Hematopoietic multipotent progenitor cell (in vitro differentiated cells): ENCODE results near the gene RHCG. TPM values are rescaled to one million over a fixed set of nuclear protein-coding genes. Genes with fewer than 3 reads are reported as not detected.

Experiments used
- DNase-seq, 3 donors: peaks; one replicate each; pipeline ENCODE4 v3.0.0-alpha.2; 2011 to 2015; ENCODE audit warnings: low read depth in 2 of 3, low spot score in 2 of 3
- total RNA-seq: library from RNA; depleted of rRNA; stranded (reverse); fragments of >200 nt; gene quantifications from one replicate; pipeline ENCODE4 v1.2.3, GENCODE V29; 2012

The RHCG gene
- total RNA-seq, 1 donor: not detected

DNA sequence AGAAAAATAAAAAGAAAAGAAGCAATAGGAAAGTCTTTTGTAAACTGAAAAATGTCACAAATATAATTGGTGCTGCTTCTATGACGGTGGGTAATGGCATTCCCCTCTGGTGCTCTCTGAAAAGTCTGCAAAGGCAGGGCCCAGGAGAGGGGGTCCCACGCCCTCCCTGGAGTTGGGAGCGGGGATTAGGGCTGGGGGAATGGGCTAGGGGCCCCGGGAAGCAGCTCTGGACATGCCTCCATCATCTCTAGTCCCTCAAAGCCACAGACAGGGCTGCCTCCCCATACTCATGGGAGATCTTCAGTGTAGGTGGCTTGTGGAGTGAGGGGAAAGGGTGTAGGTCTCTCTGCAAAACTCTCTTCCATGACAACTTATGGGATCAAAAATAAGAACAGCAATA is 7.8 kb upstream of the RHCG start:
- DNase-seq: no peak

DNA sequence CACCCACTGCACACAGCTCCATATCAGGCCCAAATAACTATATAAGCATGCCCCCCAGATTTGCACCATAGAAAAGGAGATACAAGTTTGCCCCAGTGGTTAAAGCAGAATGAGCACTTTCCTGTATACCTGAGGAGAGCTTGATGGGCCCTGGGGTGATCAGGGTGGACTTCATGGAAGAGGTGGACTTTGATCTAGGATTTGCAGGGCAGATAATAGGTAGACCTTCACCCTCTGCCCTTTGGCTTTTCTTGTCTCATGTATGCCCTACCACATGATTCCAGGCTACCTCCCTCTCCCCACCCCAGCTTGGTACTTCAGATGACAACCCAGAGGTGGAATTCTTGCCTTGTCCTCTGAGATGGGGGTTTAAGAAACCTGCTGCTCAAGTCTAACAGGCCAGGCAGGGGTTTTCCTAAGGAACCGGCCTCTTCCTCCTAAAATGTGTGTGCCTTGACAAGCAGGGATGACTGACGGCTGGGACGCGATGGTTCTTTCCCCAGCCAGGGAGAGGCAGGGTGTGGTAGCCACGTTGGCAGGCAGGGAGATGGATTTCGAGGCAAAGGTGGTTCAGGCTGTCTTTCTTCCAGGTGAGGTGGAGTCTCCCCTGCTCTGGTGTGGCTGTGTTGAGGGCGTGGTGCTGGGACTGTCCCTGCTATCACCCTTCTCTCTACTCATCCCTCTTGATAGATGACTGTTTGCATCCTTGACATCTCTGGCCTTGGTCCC is 6.6 kb upstream of the RHCG start:
- DNase-seq: no peak

DNA sequence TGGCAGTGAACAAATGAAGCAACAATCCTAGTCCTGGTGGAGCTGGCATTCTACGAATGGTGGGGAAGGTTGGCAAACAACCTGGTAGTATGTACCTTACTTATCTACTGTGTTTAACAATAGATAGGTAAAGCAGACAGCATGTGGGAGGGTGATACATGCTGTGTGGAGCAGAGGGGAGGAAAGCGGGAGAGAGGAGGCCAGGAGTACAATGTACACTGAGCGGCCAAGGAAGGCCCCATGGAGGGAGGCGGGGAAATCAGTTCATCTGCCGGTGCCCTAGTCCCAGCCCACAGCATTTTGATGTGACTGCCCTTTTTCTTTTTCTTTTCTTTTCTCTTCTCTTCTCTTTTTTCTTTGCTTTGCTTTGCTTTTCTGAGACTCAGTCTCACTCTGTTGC is 5.3 kb upstream of the RHCG start:
- no peak for DNase-seq

DNA sequence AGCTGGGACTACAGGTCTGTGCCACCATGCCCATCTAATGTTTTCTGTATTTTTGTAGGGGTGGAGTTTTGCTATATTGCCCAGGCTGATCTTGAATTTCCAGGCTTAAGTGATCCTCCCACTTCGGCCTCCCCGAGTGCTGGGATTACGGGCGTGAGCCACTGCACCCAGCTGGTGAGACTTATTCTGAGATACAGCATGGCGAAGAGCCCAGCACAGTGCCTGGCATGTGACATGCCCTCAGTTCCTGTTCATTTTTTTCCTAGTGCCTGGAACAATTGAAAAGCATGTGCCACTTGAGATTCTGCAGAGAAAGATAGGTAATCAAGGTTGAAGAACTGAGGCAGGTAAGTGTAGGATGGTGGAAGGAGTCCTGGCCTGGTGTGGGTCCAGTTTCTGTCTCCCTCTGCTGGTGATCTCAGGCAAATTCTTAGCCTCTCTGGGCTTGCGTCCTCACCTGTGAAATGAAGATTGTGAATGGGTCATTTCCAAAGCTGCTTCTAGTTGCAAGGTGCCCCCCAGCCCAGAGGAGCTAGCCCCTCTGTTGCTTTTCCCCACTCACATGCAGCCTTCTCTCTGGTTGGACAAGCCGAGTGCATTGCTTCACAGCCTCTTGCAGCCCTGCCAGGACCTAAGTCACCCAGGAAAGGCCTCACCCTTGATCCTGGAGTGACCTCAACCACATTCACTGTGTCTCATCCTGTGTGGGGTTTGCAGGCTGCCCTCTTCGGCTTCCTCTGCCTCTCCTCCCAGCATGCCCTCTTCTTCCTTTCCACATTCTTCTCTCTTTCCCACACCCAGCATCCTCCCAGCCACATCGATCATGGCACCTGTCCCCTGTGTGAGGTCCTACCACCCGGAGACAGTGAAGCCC is 4.3 kb upstream of the RHCG start:
- DNase-seq: no peak

DNA sequence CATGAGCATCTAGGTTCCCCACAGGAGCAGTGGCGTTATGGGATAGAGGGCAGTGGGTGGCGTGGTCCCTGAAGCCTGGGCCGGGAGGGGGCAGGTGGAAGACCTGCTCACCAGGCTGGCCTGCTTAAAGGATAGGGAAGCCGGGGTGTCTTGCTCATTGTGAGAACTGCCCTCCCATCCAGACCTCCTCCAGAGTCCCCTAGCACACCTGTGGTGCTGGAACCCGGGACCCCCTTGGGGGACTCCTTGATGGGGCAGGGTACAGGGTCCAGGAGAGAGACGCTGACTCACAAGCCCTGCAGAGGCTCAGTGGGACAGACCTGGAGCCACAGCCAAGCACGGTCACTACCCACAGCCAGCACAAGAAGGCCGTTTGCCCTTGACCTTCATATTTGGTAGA is 2.8 kb upstream of the RHCG start:
- no peak for DNase-seq

DNA sequence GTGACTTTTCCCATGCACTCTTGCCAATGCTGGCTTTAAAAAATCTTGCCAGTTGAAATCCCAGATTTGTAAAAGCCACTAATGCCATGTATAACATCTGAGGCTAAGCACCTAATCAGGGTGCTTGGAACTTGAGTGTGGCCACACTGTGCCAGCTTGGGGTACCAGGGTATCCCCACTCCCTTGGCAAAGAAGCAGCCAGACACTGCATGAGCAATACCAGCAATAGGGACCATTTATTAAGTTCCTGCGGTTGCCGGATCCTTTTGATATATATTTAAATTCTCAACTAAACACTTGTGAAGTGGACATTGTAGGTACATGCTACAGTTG is 2.2 kb upstream of the RHCG start:
- DNase-seq: no peak

DNA sequence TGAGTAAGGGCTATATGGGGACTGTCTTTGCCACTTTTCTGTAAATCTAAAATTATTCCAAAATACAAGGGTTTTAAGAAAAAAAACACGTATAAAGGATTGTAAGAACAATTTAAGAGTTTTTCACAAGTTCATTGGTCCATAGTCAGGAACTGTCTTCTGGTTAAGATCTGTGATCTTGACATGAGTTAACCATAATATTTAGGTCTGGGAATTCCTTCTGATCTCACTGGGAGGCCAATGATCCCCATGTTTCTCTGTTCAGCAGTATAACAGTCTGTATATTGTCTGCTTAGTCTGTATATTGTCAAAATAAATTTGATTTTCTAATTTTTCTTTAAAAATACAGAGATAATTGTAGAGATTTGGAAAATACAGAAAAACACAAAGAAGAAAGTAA is 848 bp upstream of the RHCG start:
- no peak for DNase-seq

DNA sequence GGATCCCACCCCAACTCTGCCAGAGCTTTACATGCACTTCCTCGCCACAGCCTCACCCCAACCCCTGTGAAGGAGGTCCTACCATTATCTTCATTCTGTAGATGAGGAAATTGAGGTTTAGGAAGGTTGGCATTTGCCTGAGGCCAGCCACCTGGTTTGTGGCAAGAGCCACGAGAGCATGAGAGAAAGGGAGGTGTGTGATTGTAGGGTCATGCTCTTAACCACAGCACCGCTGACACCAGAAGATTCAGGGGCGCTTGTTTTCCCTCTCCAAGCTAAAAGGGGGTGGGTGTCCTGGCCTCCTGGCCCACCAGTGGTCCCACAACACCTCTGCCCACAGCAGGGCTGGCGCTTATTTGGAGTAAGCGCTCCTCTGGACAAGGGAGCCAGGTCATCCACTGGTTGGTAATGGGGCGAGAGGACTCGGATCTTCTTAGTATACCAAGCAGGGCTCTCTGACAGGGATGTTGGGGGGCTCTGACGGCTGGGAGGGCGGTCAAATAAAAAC is 691 bp downstream of the RHCG start:
- peak in 1 of 3 donors; percentile 49 for DNase-seq

DNA sequence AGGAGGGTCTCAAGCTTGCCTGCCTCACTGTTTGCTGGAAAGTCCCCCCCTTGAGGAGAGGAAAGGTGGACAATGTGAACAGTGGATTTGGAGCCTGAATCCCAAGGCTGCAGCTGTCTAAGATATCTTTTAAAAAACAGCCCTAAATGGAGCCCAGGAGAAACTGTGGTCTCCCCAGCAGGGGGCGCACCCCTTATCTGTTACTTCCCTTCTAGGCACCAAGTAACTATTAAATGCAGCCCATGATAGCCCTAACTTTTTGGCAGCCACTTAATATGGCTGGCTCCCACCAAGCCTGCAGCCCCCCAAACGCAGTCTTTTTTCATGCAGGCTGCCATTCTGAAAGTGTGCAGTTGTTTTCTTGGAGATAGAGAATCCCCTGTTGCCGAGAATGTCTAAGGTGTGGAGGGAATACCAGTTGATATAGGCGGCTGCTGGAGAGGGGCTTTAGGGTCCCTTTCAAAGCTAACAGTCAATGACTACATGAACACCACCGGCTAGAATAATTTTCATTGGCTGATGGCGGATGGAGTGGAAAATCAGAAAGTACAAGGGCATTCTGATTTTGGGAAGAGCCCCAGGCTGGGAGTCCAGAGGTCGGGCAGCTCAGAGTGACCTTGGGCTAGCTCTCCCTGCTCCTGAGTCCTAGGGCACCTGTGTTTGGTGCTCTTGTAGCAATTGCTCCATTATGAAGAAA is 1.3 kb downstream of the RHCG start:
- DNase-seq: peak in 1 of 3 donors; percentile 31

DNA sequence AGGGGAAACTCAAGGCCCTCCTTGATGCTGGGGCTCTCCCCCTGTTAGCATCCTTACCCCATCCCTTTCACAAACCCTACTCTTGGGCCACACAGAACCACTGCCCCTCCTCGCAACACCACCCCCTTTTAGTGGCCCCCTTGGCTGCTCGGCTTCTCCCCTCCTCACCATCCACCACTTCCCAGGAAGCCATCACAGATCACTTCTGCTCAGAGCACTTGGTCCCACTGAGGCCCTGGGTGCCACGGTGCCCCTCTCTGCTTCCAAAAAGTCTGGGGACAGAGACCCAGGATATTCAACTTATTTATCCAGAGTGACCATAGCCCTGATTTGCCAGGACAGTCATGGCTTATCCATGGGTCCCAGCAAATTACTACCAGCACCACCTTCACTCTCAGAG is 2.4 kb downstream of the RHCG start:
- DNase-seq: no peak

DNA sequence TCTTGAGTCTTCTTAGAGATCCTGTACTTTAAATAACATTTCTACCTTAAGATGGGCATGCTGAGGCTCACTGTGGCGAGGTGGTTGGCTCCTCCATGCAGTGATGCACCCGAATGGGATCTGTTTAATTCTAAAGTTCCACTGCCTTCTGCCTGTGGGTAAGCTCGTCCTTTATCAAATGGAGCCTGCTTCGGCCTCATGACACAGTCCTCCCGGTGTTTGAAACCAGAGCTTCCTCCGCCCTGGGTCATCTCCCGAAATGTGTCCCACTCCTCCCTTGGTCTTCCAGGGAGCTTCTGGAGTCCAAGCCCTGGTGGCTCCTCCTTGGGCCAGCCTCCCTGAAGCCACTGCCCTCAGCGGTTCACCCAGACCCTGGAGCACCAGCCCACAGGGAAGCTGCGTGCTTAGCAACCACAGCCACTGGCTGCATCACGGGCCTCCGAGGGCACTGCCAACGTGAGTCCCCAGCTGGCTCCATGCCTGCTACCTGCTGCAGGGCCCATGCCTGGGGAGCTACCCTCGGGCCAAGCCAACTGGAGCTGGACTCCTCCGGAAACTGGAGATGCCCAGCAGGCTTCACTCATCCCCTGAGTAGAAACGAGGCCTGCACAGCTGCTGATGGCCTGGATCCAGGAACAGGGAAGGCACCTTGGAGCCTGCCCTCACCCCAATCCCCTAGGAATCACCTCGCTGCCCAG is 3.3 kb downstream of the RHCG start:
- no peak for DNase-seq

DNA sequence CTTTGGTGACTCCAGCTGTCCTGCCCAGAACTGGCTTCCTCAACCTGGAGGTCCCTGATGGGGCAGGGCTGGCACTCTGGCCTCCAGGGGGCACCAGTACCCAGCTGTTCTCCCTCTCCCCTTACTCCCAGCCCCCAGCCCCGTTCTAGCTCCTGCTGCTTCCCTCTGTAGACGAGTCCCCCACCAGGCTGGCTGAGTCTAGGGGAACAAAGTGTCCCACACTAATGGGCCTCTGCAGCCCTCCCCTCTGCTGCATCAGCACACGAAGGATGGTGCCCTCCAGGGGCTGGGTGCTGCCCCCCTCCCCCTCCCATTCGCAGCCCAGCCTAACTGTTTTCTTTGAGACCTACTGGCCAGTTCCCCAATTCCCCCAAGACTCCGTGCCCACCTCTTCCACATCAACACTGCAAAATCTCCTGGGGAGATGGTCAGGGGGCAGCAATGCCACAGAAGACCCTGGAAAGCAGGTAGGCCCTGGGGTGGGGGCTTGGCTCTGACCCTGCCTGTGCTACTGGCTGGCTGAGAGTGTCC is 4.2 kb downstream of the RHCG start:
- DNase-seq: peak in 2 of 3 donors; percentile 35

DNA sequence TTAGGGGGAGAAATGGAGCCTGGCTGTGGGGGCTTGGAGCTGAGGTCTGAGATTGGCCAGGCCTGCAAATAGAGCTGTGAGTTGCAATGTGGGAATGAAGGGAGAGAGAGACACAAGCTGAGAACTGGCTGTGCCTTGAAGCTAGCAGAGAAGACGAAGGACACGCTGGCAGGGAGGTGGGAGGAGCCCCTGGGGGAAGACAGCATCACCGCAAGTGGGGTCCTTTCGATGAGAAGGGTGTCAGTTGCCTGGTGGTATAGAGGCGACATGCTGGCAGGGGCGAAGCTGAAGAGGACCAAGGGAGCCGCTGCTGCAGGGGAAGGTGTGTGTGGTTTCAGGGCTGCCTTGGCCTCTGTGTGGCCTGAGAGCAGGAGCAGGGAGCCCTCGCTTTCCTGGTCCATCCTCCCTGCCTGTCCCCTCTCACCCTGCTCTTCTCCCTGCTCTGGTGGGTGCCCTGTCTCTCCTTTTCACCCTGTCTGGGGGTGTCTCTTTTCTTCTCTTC is 5.5 kb downstream of the RHCG start:
- DNase-seq: no peak

DNA sequence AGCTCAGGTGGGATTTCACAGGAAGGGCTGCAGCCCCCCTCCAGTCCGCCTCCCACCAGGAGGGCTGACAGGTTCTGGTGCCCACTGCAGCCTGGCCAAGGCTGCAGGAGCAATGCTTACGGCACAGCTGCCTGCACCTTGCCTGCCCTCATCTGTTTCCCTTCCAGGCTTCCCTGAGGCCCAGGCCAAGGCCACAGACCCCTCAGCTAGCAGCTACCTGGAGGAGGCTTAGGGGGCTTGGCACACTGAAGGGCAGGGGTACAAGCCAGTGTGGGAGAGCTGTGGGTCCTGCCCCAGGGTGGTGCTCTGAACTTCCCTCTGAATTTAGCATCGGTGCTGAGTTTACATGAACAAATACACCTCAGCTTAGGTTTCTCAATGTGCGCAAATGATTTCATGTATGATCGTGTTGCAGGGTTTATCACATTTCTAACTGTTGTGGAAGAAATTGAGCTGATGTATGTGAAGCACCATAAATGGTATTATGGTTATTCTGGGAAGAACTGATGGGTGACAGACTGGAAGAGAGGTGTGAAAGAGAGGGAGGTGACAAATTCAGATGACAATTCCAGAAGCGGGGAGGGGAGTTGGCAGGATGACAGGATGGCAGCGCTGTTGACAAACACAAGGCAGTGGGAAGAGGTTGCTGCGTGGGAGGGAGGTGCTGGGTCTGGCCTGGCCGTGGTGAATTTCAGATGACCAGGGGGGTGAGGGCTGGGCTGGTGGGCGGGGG is 6.1 kb downstream of the RHCG start:
- no peak for DNase-seq

DNA sequence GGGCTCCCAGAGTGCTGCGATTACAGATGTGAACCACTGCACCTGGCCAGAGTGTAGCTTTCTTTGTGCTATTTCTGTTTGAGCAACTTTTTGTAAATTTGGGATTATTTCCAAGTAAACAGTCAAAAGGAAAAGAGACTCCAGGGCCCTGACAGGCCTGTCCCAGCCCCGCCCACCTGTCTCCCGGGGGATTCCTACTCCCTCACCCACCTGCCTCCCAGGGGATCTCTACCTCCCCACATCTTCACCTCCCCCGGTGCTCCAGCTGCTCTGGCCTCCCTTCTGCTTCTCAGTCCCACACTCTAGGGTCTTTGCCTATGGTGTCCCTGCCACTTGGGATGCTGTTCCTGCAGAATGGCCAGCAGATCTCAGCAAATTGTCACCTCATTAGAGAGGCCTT is 7.0 kb downstream of the RHCG start:
- DNase-seq: no peak

DNA sequence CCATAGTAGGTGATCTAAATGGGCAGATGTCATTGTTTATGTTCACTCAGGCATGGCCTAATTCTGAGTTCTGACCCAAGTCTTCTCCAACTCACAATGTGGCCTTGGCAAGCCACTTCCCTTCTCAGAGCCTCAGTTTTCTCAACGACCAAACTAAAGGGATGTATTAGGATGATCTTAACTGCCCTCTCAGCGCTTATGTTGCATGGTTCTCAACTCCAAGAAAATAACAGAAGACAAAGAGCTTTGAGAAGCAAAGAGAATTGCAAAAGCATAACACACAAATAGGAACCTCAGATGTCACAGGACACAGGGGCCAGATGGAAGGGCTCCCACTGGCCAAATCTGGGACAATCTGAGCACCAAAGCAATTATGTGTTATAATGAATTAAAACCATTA is 8.6 kb downstream of the RHCG start:
- DNase-seq: no peak

DNA sequence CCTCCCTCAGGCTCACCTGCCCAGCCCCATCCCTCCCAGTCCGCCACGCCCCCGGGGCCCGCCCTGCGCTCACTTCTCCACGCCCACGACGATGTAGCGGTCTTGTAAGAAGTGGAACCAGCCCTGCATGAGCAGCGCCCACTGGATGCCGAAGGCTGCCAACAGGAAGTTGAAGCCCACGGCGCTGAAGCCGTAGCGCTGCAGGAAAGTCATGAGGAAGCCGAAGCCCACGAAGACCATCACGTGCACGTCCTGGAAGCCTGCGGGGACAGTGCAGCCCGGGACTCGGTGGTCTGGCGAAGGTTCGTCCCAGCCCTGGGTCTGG is 9.7 kb downstream of the RHCG start:
- peak in 2 of 3 donors; percentile 71 to 73 for DNase-seq

DNA sequence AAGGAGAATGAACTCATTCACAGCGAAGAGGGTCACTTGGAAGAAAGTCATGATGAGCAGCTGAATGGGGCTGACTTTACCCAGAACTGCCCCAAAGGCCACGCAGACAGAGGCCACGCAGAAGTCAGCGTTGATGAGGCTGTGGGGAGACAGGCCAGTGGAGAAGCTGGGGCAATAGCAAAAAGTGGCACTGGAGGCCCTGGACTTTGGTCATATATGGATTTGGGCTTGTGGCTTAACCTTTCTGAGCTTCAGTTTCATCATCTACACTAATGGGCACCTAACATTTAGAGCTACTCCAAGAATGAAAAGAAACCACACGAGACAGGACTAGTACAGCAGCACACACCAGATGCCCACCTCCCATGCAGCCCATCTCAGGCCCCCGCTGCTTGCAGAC is 13.3 kb downstream of the RHCG start:
- no peak for DNase-seq

DNA sequence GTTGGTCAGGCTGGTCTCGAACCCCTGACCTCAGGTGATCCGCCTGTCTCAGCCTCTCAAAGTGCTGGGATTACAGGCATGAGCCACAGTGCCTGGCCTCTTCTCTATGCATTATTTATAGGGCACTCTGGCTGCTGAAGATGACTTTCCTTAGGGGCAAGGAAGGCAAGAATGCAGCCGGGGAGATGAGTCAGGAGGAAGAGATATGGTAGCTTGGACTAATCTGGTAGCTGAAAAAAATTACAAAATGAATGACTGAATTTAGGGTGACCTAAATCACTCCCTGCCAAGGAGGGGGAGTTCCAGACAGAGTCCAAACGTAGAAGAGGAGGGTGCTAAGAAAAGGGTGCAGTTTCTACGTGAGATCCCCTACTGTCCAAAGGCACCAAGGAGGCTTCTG is 14.2 kb downstream of the RHCG start:
- DNase-seq: no peak

DNA sequence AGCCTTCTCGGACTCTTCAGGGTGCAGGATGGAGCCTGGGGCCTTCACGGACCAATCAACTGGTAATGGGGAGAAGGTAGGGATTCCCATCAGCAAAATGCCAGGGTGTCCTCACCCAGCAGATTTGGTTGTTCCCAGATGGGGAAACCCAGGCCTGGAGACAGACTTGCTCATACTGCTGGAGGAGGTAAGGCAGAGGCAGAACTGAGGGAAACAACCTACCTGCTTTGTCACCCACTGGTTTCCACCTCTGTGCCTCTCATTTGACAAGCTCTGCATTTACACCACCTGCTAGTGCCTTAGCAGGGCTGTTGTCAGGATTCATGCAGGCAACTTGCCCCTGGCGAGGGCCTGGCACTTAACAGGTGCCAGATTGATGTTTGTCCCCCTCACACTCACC is 15.9 kb downstream of the RHCG start:
- no peak for DNase-seq
